IPS DF 6.9 (cell line): ENCODE measurements around the gene MOV10L1.

Source experiments
- DNase-seq: peaks from one replicate; pipeline ENCODE4 v3.0.0-alpha.2; 2013; ENCODE audit warnings: low read depth, low spot score
- H3K27ac ChIP-seq: one replicate; pipeline ENCODE4 v1.5.1; 2013; ENCODE audit warnings: low read length, control low read depth
- H3K27me3 ChIP-seq: 2 replicates; pipeline ENCODE4 v1.6.1; 2013; ENCODE audit warnings: mild to moderate bottlenecking, low read length; ENCODE audit not compliant: control insufficient read depth, insufficient read depth
- H3K36me3 ChIP-seq: 2 replicates; pipeline ENCODE4 v1.6.1; 2013; ENCODE audit warnings: low read length; ENCODE audit not compliant: control insufficient read depth, insufficient read depth
- H3K4me1 ChIP-seq: 2 replicates; pipeline ENCODE4 v1.6.1; 2013; ENCODE audit warnings: low read length; ENCODE audit not compliant: control insufficient read depth, insufficient read depth
- H3K4me3 ChIP-seq: 2 replicates; pipeline ENCODE4 v1.5.1; 2013; ENCODE audit warnings: mild to moderate bottlenecking, low read length
- H3K9me3 ChIP-seq: 2 replicates; pipeline ENCODE4 v1.6.1; 2013; ENCODE audit warnings: low read length, inconsistent platforms; ENCODE audit not compliant: control insufficient read depth, insufficient read depth
- WGBS: extraction: QIAGEN DNeasy Blood & Tissue Kit; methylation state at CpG from one replicate; pipeline ENCODE4 v1.1.7; 2013; ENCODE audit warnings: mixed read lengths, missing lambda C conversion rate; ENCODE audit not compliant: insufficient read length, insufficient coverage; 5-methylcytosine and 5-hydroxymethylcytosine counted together

Gene MOV10L1

DNA sequence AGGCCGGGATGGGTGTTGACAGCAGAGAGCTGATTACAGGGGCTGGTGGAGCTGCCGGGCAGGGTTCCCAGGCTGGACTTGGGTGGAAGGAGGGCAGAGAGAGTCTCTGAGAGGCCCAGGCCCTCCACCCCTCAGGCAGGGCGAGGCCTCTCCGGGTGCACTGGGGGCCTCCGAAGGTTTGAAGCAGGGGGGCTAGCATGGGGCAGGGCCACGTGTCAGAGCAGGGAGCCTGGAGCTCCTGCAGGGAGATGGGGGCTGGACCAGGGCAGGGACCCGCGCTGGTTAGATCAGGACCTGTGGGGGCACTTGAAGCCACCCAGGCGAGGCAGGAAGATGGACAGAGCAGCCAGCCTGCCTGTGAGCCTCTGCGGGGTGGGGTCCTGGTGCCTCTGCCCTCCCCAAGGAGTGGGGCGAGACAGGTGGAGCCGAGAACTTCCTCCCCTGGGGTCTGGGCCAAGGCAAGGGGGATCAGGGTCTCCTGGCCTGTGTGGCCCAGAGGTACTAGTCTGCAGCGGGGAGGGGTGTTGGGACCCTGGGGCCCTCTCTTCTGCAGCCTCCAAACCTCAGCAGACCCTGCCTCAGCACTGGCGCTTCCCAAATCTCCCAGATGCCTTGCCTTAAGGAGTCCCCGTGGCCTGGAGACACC lies 81.6 kb downstream of the MOV10L1 start:
- H3K27me3 ChIP-seq: peaks cover 5% of the 10 kb centered on the region
- H3K9me3 ChIP-seq: no peaks in the 10 kb centered on the region
- DNase-seq: no peak
- H3K27ac ChIP-seq: no peak overlapping the region
- H3K36me3 ChIP-seq: no peaks in the 10 kb centered on the region
- peak overlapping the region; percentile 78; the same call in 1 of the 2 replicates for H3K4me3 ChIP-seq
- no CpG with 5 or more reads among the region's 15 CpGs for WGBS
- H3K4me1 ChIP-seq: no peaks in the 10 kb centered on the region; the same call in 1 of the 2 replicates

GRCh38 chr22:50171965-50172421 lies 82.2 kb downstream of the MOV10L1 start:
- H3K4me1 ChIP-seq: no peaks in the 10 kb centered on the region; the same call in 1 of the 2 replicates
- peaks cover 5% of the 10 kb centered on the region for H3K27me3 ChIP-seq
- WGBS: no CpG with 5 or more reads among the region's 13 CpGs
- no peaks in the 10 kb centered on the region for H3K9me3 ChIP-seq
- no peak for DNase-seq
- no peaks in the 10 kb centered on the region; the same call in 1 of the 2 replicates for H3K36me3 ChIP-seq
- no peak overlapping the region for H3K27ac ChIP-seq
- no peak overlapping the region for H3K4me3 ChIP-seq

GRCh38 chr22:50173311-50173982 lies 83.6 kb downstream of the MOV10L1 start:
- H3K9me3 ChIP-seq: no peaks in the 10 kb centered on the region
- peaks cover 5% of the 10 kb centered on the region for H3K27me3 ChIP-seq
- WGBS: no CpG with 5 or more reads among the region's 26 CpGs
- H3K36me3 ChIP-seq: no peaks in the 10 kb centered on the region; the same call in 1 of the 2 replicates
- H3K27ac ChIP-seq: no peak overlapping the region
- H3K4me3 ChIP-seq: no peak overlapping the region
- no peak for DNase-seq
- peaks cover 5% of the 10 kb centered on the region for H3K4me1 ChIP-seq

GRCh38 chr22:50173983-50174355 lies 84.2 kb downstream of the MOV10L1 start:
- Histone ChIP-seq H3K4me1 (peaks cover 5% of the 10 kb centered on the region), H3K36me3 (no peaks in the 10 kb centered on the region; the same call in 1 of the 2 replicates), H3K9me3 (no peaks in the 10 kb centered on the region), H3K27ac (no peak overlapping the region), H3K4me3 (no peak overlapping the region), H3K27me3 (peaks cover 3% of the 10 kb centered on the region)
- no peak for DNase-seq
- WGBS: no CpG with 5 or more reads among the region's 6 CpGs

- H3K9me3 ChIP-seq: no peaks in the 10 kb centered on the region
- no CpG with 5 or more reads among the region's 27 CpGs for WGBS
- DNase-seq: no peak
- no peaks in the 10 kb centered on the region for H3K27me3 ChIP-seq
- H3K4me3 ChIP-seq: no peak overlapping the region
- no peaks in the 10 kb centered on the region; the same call in 1 of the 2 replicates for H3K36me3 ChIP-seq
- H3K4me1 ChIP-seq: peaks cover 5% of the 10 kb centered on the region
- H3K27ac ChIP-seq: no peak overlapping the region
Observed at GRCh38 chr22:50174382-50175190, 84.8 kb downstream of the MOV10L1 start.

- no CpG with 5 or more reads among the region's 6 CpGs for whole genome bisulfite sequencing
- DNase-seq: no peak
- Histone ChIP-seq H3K36me3 (no peaks in the 10 kb centered on the region; the same call in 1 of the 2 replicates), H3K9me3 (no peaks in the 10 kb centered on the region), H3K27ac (no peak overlapping the region), H3K4me1 (peaks cover 5% of the 10 kb centered on the region), H3K27me3 (no peaks in the 10 kb centered on the region), H3K4me3 (no peak overlapping the region)
Observed at GRCh38 chr22:50175191-50175461, 85.3 kb downstream of the MOV10L1 start.

DNA sequence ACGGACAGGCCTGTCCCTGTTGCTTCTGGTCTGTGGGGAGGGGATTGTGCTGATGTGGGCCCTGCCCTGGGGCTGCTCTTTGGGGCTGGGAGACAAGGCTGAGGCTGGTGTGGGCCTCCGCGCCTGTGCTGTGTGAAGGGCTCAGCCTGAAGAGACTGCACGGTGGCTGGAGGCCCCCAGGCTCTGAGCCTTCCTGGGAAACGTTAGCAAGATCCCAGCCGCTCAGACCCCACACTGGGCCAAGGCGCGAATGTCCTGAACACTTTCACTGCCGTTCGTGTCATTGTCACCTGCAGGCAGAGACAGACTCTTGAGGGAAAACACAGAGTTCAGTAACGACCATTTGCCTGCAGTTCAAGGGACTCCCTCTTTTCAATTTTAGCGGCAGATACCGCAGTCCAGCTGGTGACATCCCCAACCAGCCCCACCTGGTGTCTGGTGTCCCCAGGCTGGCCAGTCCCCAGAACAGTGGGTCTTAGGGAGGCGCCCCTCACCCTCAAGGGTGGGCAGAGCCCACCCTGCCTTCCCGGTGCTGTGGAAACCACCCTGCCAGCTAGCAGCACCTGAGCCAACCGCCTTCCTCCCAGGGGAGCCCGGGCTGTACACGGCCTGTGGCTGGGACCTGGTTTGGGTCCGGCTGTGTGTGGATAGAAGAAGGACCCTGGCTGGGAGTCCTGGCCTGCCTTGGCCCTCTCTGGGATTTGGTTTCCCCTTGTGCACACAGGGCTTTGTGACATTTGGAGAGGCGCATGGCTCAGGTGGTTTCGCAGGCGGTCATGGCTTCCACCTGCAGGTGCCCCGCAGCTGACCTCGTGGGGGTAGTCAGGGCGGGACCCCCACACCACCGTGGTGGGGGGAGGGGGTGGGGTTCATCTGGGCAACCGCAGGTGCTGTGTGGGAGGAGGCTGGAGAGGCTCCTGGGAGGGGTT lies 86.4 kb downstream of the MOV10L1 start:
- Histone ChIP-seq H3K27me3 (no peaks in the 10 kb centered on the region), H3K4me1 (peaks cover 5% of the 10 kb centered on the region), H3K27ac (no peak overlapping the region), H3K4me3 (no peak overlapping the region), H3K9me3 (no peaks in the 10 kb centered on the region), H3K36me3 (no peaks in the 10 kb centered on the region; the same call in 1 of the 2 replicates)
- no CpG with 5 or more reads among the region's 27 CpGs for WGBS
- no peak for DNase-seq

DNA sequence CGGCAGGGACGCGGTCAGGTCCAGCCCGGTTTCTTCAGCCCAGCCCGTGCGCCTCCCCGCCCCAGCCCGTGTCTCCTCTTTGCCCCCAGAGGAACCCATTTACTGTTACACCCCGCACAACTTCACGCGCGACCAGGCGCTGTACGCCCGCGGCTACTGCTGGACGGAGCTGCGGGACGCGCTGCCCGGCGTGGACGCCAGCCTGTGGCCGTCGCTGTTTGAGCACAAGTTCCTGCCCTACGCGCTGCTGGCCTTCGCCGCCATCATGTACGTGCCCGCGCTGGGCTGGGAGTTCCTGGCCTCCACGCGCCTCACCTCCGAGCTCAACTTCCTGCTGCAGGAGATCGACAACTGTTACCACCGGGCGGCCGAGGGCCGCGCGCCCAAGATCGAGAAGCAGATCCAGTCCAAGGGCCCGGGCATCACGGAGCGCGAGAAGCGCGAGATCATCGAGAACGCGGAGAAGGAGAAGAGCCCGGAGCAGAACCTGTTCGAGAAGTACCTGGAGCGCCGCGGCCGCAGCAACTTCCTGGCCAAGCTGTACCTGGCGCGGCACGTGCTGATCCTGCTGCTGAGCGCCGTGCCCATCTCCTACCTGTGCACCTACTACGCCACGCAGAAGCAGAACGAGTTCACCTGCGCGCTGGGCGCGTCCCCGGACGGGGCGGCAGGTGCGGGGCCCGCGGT lies 87.2 kb downstream of the MOV10L1 start:
- no peak overlapping the region for H3K4me3 ChIP-seq
- no peak for DNase-seq
- no peaks in the 10 kb centered on the region for H3K27me3 ChIP-seq
- no CpG with 5 or more reads among the region's 76 CpGs for WGBS
- H3K9me3 ChIP-seq: no peaks in the 10 kb centered on the region
- H3K27ac ChIP-seq: no peak overlapping the region
- H3K36me3 ChIP-seq: no peaks in the 10 kb centered on the region; the same call in 1 of the 2 replicates
- H3K4me1 ChIP-seq: peaks cover 5% of the 10 kb centered on the region

DNA sequence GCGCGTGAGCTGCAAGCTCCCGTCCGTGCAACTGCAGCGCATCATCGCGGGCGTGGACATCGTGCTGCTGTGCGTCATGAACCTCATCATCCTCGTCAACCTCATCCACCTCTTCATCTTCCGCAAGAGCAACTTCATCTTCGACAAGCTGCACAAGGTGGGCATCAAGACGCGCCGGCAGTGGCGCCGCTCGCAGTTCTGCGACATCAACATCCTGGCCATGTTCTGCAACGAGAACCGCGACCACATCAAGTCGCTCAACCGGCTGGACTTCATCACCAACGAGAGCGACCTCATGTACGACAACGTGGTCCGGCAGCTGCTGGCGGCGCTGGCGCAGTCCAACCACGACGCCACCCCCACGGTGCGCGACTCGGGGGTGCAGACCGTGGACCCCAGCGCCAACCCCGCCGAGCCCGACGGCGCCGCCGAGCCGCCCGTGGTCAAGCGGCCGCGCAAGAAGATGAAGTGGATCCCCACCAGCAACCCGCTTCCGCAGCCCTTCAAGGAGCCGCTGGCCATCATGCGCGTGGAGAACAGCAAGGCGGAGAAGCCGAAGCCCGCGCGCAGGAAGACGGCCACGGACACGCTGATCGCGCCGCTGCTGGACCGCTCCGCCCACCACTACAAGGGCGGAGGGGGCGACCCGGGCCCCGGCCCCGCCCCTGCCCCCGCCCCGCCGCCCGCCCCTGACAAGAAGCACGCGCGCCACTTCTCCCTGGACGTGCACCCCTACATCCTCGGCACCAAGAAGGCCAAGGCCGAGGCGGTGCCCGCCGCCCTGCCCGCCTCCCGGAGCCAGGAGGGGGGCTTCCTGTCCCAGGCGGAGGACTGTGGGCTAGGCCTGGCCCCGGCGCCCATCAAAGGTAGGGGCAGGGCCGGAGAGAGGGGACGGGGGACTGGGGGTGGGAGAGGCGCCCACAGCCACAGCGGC lies 88.0 kb downstream of the MOV10L1 start:
- Histone ChIP-seq H3K4me3 (no peak overlapping the region), H3K4me1 (peaks cover 5% of the 10 kb centered on the region), H3K36me3 (no peaks in the 10 kb centered on the region; the same call in 1 of the 2 replicates), H3K27me3 (no peaks in the 10 kb centered on the region), H3K27ac (no peak overlapping the region), H3K9me3 (no peaks in the 10 kb centered on the region)
- no peak for DNase-seq
- WGBS: no CpG with 5 or more reads among the region's 98 CpGs
